Stimulated activated naive CD8-positive, alpha-beta T cell treated with anti-CD3 and anti-CD28 coated beads, Interleukin-15, Interleukin-2, amounts not matched to agents 100 ng/mL and 50 ng/mL, for 24 hours (primary cell): Measurements from ENCODE around the gene PLXNC1.
A peak's percentile ranks its signal among the peaks of the same experiment; 100 is the strongest.

Experiments
- H3K27ac Mint-ChIP-seq: one replicate; pipeline ENCODE4 v1.8.0; 2021; ENCODE audit warnings: mild to moderate bottlenecking, mixed read lengths
- H3K27me3 Mint-ChIP-seq: one replicate; pipeline ENCODE4 v1.8.0; 2021; ENCODE audit warnings: mixed read lengths
- H3K36me3 Mint-ChIP-seq: one replicate; pipeline ENCODE4 v1.8.0; 2021; ENCODE audit warnings: low read depth, mixed read lengths
- H3K4me1 Mint-ChIP-seq: one replicate; pipeline ENCODE4 v1.8.0; 2021; ENCODE audit warnings: low read depth, mixed read lengths
- H3K4me3 Mint-ChIP-seq: one replicate; pipeline ENCODE4 v1.8.0; 2021; ENCODE audit warnings: mild to moderate bottlenecking, mixed read lengths
- H3K9me3 Mint-ChIP-seq: one replicate; pipeline ENCODE4 v1.8.0; 2021; ENCODE audit warnings: mixed read lengths

Gene PLXNC1

GRCh38 chr12:94230357-94230905 lies 82.1 kb downstream of the PLXNC1 start:
- no peaks in the 10 kb centered on the region for H3K9me3 Mint-ChIP-seq
- H3K36me3 Mint-ChIP-seq = peaks cover 29% of the 10 kb centered on the region
- H3K4me1 Mint-ChIP-seq = peaks cover 25% of the 10 kb centered on the region
- no peak overlapping the region for H3K27ac Mint-ChIP-seq
- no peaks in the 10 kb centered on the region for H3K27me3 Mint-ChIP-seq
- peak overlapping the region; percentile 1 for H3K4me3 Mint-ChIP-seq

- H3K9me3 Mint-ChIP-seq = no peaks in the 10 kb centered on the region
- H3K27ac Mint-ChIP-seq = no peak overlapping the region
- no peaks in the 10 kb centered on the region for H3K27me3 Mint-ChIP-seq
- H3K4me1 Mint-ChIP-seq = peaks cover 25% of the 10 kb centered on the region
- peaks cover 34% of the 10 kb centered on the region for H3K36me3 Mint-ChIP-seq
- H3K4me3 Mint-ChIP-seq = no peak overlapping the region
Measured at GRCh38 chr12:94231709-94232108, 83.3 kb downstream of the PLXNC1 start.

DNA sequence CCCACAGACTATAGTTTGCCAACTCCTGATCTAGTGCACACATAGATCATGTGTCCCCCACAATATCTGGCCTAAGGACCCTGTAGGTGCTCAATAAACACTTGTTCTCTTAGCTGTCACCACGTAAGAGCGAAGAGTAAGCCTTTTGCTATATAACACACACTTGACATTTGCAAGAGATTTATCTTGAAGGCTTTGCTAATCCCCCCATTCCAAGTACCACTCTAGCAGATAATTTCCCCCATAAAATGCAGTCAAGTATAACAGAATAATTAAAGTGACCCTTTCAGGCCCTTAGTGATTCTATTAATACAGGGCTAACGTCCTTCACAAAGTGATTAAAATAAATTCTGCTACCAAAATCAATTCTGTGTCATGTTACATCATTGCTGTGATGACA lies 87.5 kb downstream of the PLXNC1 start:
- Mint-ChIP-seq H3K36me3 (peaks cover 24% of the 10 kb centered on the region), H3K27me3 (no peaks in the 10 kb centered on the region), H3K9me3 (no peaks in the 10 kb centered on the region), H3K4me1 (peaks cover 21% of the 10 kb centered on the region), H3K4me3 (no peak overlapping the region), H3K27ac (no peak overlapping the region)

GRCh38 chr12:94239332-94239993 lies 91.1 kb downstream of the PLXNC1 start:
- Mint-ChIP-seq H3K9me3 (no peaks in the 10 kb centered on the region), H3K4me1 (peaks cover 25% of the 10 kb centered on the region), H3K4me3 (no peak overlapping the region), H3K27me3 (no peaks in the 10 kb centered on the region), H3K36me3 (peaks cover 31% of the 10 kb centered on the region), H3K27ac (no peak overlapping the region)

DNA sequence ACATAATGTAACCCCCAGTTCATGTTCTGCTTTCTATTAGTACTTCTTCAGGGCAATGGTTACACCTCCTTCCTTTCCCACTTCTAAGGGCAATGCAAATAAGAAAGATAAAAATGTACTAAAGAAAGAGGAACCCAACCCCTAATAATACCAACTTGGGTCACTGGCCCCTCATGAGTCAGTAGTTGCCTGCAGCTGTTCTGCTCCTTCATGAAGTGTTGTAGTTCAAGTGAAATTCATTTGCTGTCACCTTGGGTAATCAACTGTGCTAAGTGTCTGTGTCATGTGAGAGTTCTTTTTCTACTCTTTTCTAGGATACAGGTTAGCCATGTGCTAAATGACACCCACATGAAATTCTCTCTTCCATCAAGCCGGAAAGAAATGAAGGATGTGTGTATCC lies 91.8 kb downstream of the PLXNC1 start:
- no peak overlapping the region for H3K4me3 Mint-ChIP-seq
- H3K9me3 Mint-ChIP-seq = no peaks in the 10 kb centered on the region
- H3K27ac Mint-ChIP-seq = no peak overlapping the region
- H3K4me1 Mint-ChIP-seq = peaks cover 32% of the 10 kb centered on the region
- peaks cover 31% of the 10 kb centered on the region for H3K36me3 Mint-ChIP-seq
- no peaks in the 10 kb centered on the region for H3K27me3 Mint-ChIP-seq

DNA sequence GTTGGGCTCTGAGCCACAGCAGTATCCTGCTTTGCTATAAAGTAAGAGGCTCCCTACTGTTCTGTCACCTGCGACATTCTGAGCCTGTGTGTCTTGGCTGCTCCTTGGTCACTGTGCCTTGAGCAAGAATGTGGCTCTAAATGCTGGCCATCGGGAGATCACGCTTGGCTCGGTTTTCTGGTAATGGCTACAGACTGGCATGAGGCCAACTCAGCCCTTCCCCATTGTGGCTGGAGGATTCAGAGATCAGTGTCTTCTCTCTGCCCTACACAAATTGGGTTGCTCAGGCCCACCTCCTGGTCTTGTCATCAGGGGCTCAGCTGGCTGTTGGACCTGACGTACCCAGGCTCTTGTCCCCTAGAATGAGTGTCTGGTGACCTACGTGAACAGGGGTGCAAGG lies 94.5 kb downstream of the PLXNC1 start:
- H3K36me3 Mint-ChIP-seq = peaks cover 20% of the 10 kb centered on the region
- no peak overlapping the region for H3K4me3 Mint-ChIP-seq
- H3K4me1 Mint-ChIP-seq = peaks cover 53% of the 10 kb centered on the region
- no peaks in the 10 kb centered on the region for H3K9me3 Mint-ChIP-seq
- no peak overlapping the region for H3K27ac Mint-ChIP-seq
- no peaks in the 10 kb centered on the region for H3K27me3 Mint-ChIP-seq

GRCh38 chr12:94244165-94245133 lies 96.1 kb downstream of the PLXNC1 start:
- peaks cover 53% of the 10 kb centered on the region for H3K4me1 Mint-ChIP-seq

GRCh38 chr12:94245631-94246383 lies 97.4 kb downstream of the PLXNC1 start:
- no peak overlapping the region for H3K4me3 Mint-ChIP-seq
- peaks cover 42% of the 10 kb centered on the region for H3K4me1 Mint-ChIP-seq
- no peaks in the 10 kb centered on the region for H3K27me3 Mint-ChIP-seq
- peak overlapping the region; percentile 17 for H3K27ac Mint-ChIP-seq
- H3K9me3 Mint-ChIP-seq = no peaks in the 10 kb centered on the region
- peaks cover 31% of the 10 kb centered on the region for H3K36me3 Mint-ChIP-seq

More at GRCh38 chr12:94244165-94245133, 96.1 kb downstream of the PLXNC1 start:
- peaks cover 34% of the 10 kb centered on the region for H3K36me3 Mint-ChIP-seq
- no peaks in the 10 kb centered on the region for H3K9me3 Mint-ChIP-seq
- H3K27ac Mint-ChIP-seq = peak overlapping the region; percentile 88
- H3K4me3 Mint-ChIP-seq = peak overlapping the region; percentile 28
- H3K27me3 Mint-ChIP-seq = no peaks in the 10 kb centered on the region

DNA sequence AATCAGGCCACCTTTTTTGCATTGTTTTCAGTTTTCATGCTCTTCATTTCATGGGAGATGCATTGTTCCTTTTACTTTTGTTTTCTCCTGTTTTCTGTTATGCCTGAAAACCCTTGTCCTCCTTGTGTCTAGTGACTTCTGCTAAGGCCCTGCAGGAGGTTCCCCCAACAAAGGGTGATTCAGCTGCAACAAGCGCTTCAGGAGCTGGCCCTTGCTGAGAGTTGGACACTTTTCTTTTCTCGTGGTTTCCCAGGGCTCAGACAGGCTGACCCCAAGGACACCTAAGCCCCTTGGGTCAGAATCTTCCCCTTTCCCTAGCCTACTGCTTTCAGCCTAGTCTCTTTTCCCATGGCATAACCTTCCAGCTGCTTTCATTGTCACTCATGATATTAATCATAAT lies 98.9 kb downstream of the PLXNC1 start:
- no peak overlapping the region for H3K27ac Mint-ChIP-seq
- H3K36me3 Mint-ChIP-seq = peaks cover 27% of the 10 kb centered on the region
- H3K9me3 Mint-ChIP-seq = no peaks in the 10 kb centered on the region
- no peaks in the 10 kb centered on the region for H3K27me3 Mint-ChIP-seq
- peaks cover 37% of the 10 kb centered on the region for H3K4me1 Mint-ChIP-seq
- H3K4me3 Mint-ChIP-seq = no peak overlapping the region

DNA sequence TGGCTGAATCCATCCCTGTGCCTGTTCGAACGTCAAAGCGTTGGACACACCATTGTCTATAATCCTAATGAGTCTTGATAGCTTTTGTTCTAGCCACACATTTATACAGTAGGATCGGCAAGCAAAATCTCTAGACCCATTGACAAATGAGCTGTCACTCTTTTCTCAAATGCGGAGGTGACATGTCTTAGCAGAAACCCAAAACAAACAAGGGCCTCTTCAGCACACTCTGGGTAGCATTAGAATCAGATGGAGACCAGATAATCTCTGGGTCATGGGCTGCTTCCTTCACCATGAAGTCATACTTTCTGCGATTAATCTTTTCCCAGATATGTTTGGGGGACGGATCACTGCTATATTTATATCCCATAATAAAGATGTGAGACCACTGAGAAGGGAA lies 100.2 kb downstream of the PLXNC1 start:
- no peak overlapping the region for H3K27ac Mint-ChIP-seq
- no peak overlapping the region for H3K4me3 Mint-ChIP-seq
- H3K36me3 Mint-ChIP-seq = peaks cover 38% of the 10 kb centered on the region
- no peaks in the 10 kb centered on the region for H3K27me3 Mint-ChIP-seq
- no peaks in the 10 kb centered on the region for H3K9me3 Mint-ChIP-seq
- peaks cover 36% of the 10 kb centered on the region for H3K4me1 Mint-ChIP-seq

GRCh38 chr12:94250130-94250529 lies 101.8 kb downstream of the PLXNC1 start:
- Mint-ChIP-seq H3K36me3 (peaks cover 40% of the 10 kb centered on the region), H3K9me3 (no peaks in the 10 kb centered on the region), H3K4me1 (peaks cover 21% of the 10 kb centered on the region), H3K4me3 (no peak overlapping the region), H3K27ac (no peak overlapping the region), H3K27me3 (no peaks in the 10 kb centered on the region)

GRCh38 chr12:94254270-94254669 lies 105.9 kb downstream of the PLXNC1 start:
- H3K4me3 Mint-ChIP-seq = no peak overlapping the region
- no peaks in the 10 kb centered on the region for H3K4me1 Mint-ChIP-seq
- no peaks in the 10 kb centered on the region for H3K9me3 Mint-ChIP-seq
- no peak overlapping the region for H3K27ac Mint-ChIP-seq
- peaks cover 40% of the 10 kb centered on the region for H3K36me3 Mint-ChIP-seq
- H3K27me3 Mint-ChIP-seq = no peaks in the 10 kb centered on the region

- Mint-ChIP-seq H3K36me3 (peaks cover 33% of the 10 kb centered on the region), H3K4me1 (no peaks in the 10 kb centered on the region), H3K9me3 (no peaks in the 10 kb centered on the region), H3K4me3 (no peak overlapping the region), H3K27me3 (no peaks in the 10 kb centered on the region), H3K27ac (no peak overlapping the region)
Measured at GRCh38 chr12:94255006-94255405, 106.6 kb downstream of the PLXNC1 start.

DNA sequence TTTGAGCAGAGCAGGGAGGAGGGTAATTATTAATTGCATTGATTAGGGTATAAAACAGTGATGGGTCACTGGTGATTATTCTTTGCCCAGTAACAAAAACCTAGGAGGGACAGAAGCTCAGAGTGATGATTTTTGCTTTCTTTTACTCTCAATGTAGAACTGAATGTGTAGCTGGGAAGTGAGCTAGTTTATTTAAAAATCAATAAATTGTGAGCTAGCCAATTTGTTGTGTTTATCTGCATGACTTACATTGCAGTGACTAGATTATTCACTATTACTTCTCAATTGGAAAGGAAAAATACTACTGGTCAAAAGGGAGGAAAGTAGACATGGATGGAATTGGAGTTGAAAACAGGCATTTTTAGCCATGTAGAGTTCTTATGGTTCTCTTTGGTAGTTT lies 107.1 kb downstream of the PLXNC1 start:
- Mint-ChIP-seq H3K4me3 (no peak overlapping the region), H3K27me3 (no peaks in the 10 kb centered on the region), H3K4me1 (no peaks in the 10 kb centered on the region), H3K27ac (no peak overlapping the region), H3K9me3 (no peaks in the 10 kb centered on the region), H3K36me3 (peaks cover 31% of the 10 kb centered on the region)
